ENCODE measurements around the gene CD86.

DNA sequence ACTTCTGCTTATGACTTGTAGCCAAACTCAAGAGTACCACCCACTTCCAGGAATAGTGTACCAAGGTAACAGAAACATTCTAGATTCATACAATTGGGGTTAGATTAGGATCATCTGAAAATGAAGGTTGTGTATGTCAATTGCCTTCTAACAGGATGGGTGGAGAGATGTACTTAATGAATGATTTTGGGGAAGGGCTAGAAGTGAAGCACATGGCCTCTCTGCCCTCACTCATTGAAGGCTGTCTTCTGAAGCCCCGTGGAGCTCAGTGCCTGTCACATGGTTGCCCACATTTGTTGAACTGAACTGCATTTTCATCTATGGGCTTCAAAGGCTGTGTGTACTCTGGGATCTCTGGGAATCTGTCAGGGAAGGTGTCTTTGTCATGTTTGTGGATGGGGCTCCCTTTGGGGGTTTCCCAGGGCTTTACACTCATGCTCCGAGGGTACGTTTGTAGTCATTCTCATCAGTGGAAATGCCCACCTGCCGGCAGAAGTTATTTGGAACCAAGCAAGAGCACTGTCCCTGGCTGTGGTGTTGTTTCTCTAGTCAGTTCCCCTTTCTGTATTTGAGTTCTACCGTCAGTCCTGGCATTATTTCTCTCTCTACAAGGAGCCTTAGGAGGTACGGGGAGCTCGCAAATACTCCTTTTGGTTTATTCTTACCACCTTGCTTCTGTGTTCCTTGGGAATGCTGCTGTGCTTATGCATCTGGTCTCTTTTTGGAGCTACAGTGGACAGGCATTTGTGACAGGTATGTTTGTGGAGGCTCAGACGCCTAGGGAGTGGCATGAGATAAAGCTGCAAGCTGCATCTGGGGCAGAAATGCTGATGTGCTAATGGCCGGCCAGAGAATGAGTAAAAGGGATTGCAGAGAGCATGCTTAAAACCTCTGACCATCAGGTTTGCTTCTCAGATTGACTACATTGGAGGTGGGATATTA lies 22.4 kb downstream of the CD86 start:
- TF ChIP-seq, protein P1, sequence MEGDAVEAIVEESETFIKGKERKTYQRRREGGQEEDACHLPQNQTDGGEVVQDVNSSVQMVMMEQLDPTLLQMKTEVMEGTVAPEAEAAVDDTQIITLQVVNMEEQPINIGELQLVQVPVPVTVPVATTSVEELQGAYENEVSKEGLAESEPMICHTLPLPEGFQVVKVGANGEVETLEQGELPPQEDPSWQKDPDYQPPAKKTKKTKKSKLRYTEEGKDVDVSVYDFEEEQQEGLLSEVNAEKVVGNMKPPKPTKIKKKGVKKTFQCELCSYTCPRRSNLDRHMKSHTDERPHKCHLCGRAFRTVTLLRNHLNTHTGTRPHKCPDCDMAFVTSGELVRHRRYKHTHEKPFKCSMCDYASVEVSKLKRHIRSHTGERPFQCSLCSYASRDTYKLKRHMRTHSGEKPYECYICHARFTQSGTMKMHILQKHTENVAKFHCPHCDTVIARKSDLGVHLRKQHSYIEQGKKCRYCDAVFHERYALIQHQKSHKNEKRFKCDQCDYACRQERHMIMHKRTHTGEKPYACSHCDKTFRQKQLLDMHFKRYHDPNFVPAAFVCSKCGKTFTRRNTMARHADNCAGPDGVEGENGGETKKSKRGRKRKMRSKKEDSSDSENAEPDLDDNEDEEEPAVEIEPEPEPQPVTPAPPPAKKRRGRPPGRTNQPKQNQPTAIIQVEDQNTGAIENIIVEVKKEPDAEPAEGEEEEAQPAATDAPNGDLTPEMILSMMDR (IDR thresholded peaks at IDR 0.05): no peak
- no peak for TF ChIP-seq POLR2A (IDR thresholded peaks at IDR 0.05)

Measured in Peyer's patch (tissue), 4 donors.